Measurements from ENCODE around the gene INPP5A. TPM values are rescaled to one million over a fixed set of nuclear protein-coding genes. Genes with fewer than 3 reads are reported as not detected.

Gene INPP5A
- total and polyA plus RNA-seq, 2 of the 13 experiments (the other 11 are each of a cell fraction or from before 2014, with no cell fraction given) = 17.5 to 37.9 TPM

- TF ChIP-seq ZHX2 (IDR thresholded peaks at IDR 0.05; ENCODE audit: low read depth) (no peak), ZHX2 (CRISPR knock-in tag; IDR thresholded peaks at IDR 0.05; ENCODE audit: borderline replicate concordance) (no peak), ZNF484 (CRISPR knock-in tag; IDR thresholded peaks at IDR 0.05; ENCODE audit: borderline replicate concordance, low read depth) (no peak)
Measured at GRCh38 chr10:132589015-132589414, 51.4 kb downstream of the INPP5A start (continued).

- intact Hi-C loops (cut with micrococcal nuclease; ENCODE audit: unreplicated experiment) = loop anchor here (5.0 kb wide), 3 partner anchors 48 to 127 kb away; no protein-coding TSS in a partner anchor
- WGBS (ENCODE audit: low lambda C conversion rate) = 96% methylated on average over 12 of the region's 16 CpGs
- no peak for ATAC-seq
- H4K20me1 ChIP-seq (ENCODE audit: insufficient read depth, low read length) = no peaks in the 10 kb centered on the region
- H3K36me3 ChIP-seq (replicated peaks in 1 of 2; ENCODE audit: control insufficient read depth in 1 of 2, insufficient read depth in 2 of 2, low read length in 2 of 2) = no peaks in the 10 kb centered on the region
- H3K4me2 ChIP-seq (ENCODE audit: low read depth, low read length) = no peak overlapping the region
- DNase-seq (ENCODE audit: low spot score) = no peak
- no peaks in the 10 kb centered on the region for H3K9me3 ChIP-seq (ENCODE audit: low read length)
- H3K9ac ChIP-seq (ENCODE audit: insufficient read depth, low read depth, low read length) = no peak overlapping the region
- H2AFZ ChIP-seq (ENCODE audit: low read length) = no peak overlapping the region
- in situ Hi-C loops (cut with HindIII; ENCODE audit: extremely low pct_ligation_motif_present, low pct_unique_long_range_greater_than_20kb) = no loop called here
- no peaks in the 10 kb centered on the region; a peak in 1 of 5 replicates for H3K27me3 ChIP-seq (ENCODE audit: control insufficient read depth in 1 of 2, insufficient read depth in 2 of 2, low read length in 2 of 2)
- peaks cover 48% of the 10 kb centered on the region for H3K4me1 ChIP-seq (ENCODE audit: insufficient read depth, low read length)
- no peak overlapping the region for H3K4me3 ChIP-seq (replicated peaks in 1 of 3; ENCODE audit: insufficient read depth in 1 of 3, low read depth in 2 of 3, low read length in 3 of 3)
- ChIA-PET CTCF (ENCODE audit: low intra/inter-chr PET ratio, low total read pairs) (no interaction called here), POLR2A (no interaction called here)
- H3K79me2 ChIP-seq (ENCODE audit: insufficient read depth, low read length) = peaks cover 37% of the 10 kb centered on the region
- no TSS peak for BruUV-seq (replicated peaks)
- FAIRE-seq = no peak
- no peak overlapping the region for H3K27ac ChIP-seq (ENCODE audit: extremely low read length, insufficient read depth, low read length)
- TF ChIP-seq ATF6 (CRISPR knock-in tag; conservative IDR thresholded peaks at IDR 0.05) = no peak
- TF ChIP-seq ZNF33A (CRISPR knock-in tag; IDR thresholded peaks at IDR 0.05; ENCODE audit: borderline replicate concordance) = no peak
- TF ChIP-seq TBP (CRISPR knock-in tag; IDR thresholded peaks at IDR 0.05) = no peak
- no peak for TF ChIP-seq NFYC (CRISPR knock-in tag; IDR thresholded peaks at IDR 0.05)
- no peak for TF ChIP-seq ZNF383 (CRISPR knock-in tag; IDR thresholded peaks at IDR 0.05; ENCODE audit: borderline replicate concordance)
- no peak for TF ChIP-seq HDAC1 (CRISPR knock-in tag; IDR thresholded peaks at IDR 0.05)
- no peak for TF ChIP-seq TRIM22 (IDR thresholded peaks at IDR 0.05)
- TF ChIP-seq JDP2 (CRISPR knock-in tag; IDR thresholded peaks at IDR 0.05; ENCODE audit: borderline replicate concordance) = no peak
- TF ChIP-seq FOXP4 (CRISPR knock-in tag; IDR thresholded peaks at IDR 0.05) = no peak
Measured at GRCh38 chr10:132589681-132590080, 52.1 kb downstream of the INPP5A start.

All from HepG2 (cell line).